HFF-Myc (cell line): ENCODE data around the gene PEMT.

ENCODE experiments used
- DNase-seq: peaks from one replicate; pipeline ENCODE4 v3.0.0-alpha.2; 2011; ENCODE audit warnings: low read depth; ENCODE audit errors: extremely low read depth
- H3K4me3 ChIP-seq: replicated peaks from 2 replicates; pipeline ENCODE4 v1.5.1; 2011; ENCODE audit warnings: low read depth, mild to moderate bottlenecking, control low read depth, low read length
- CTCF ChIP-seq: IDR thresholded peaks from 2 replicates; pipeline ENCODE4 v1.5.1; 2012; ENCODE audit warnings: mild to moderate bottlenecking, low read depth, low read length, control low read depth; ENCODE audit errors: missing control alignments

Gene PEMT

GRCh38 chr17:17590141-17590751 is 1.3 kb downstream of the PEMT start:
- no peak for TF ChIP-seq CTCF
- H3K4me3 ChIP-seq: peak overlapping the region; percentile 56
- DNase-seq: no peak

- no peak overlapping the region for H3K4me3 ChIP-seq
- no peak for DNase-seq
- no peak for TF ChIP-seq CTCF
Observed at GRCh38 chr17:17587614-17588337, 3.7 kb downstream of the PEMT start.

DNA sequence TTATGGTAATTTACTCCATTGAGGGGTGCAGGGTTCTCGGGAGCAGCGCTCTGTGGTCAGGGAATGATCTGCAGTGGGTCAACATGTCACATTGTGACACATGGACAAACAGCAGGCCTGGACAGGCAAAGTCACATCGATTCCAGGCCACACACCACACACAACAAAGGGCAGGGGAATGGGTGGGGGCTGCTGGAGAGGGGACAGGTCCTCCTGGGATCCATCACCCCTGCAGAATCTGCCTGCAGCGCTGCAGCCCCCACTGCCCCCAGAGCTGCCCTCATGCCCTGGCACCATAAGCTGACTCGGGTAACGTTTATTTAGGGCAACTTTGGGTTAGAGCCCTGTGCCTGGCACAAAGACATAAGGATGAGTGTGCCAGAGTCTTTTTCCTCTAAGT is 9.1 kb downstream of the PEMT start:
- no peak for TF ChIP-seq CTCF
- no peak for DNase-seq
- no peak overlapping the region for H3K4me3 ChIP-seq

DNA sequence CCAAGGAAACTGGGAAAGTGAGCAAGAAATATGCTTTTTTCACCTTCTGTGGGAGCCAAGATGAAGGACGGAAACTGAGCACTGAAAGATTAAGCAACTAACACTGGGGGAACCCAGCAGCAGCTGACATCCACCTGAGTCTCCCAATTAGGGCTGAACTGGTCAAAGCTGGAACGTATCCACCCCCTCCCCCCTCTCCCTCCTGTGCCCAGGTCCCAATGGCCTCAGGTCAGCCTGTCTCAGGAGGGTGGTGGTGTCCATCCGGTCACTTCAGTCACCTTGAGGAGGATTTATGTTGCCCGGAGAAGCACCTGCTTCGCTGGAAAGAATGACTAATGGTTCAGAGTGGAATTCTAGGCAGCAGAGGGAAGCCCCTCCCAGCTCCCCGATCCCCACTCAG is 10.0 kb downstream of the PEMT start:
- no peak for TF ChIP-seq CTCF
- no peak for DNase-seq
- H3K4me3 ChIP-seq: no peak overlapping the region

- no peak overlapping the region for H3K4me3 ChIP-seq
- TF ChIP-seq CTCF: no peak
- DNase-seq: no peak
Observed at GRCh38 chr17:17580662-17581470, 10.6 kb downstream of the PEMT start.

DNA sequence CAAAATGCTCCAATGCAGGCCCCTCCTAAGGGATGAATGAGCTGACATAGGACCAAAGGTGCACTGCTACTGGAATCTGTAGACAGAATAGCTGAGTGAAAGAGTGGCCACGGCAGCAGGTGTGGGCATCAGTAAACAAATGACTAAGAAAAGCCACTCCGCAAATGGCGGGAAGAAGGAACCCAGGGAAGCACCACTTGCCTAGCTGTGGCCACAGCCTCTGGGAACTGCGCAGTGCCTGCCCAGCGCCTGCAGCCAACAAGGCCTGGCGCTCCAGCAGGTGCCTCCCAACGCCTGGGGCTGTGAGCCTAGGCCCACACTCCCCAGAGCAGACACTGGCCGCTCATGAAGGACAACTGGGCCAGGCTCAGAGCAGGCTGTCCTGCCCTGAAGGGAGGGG is 11.8 kb downstream of the PEMT start:
- H3K4me3 ChIP-seq: no peak overlapping the region
- no peak for TF ChIP-seq CTCF
- no peak for DNase-seq
